Right lobe of liver (tissue), 6 donors: ENCODE results near the gene CDX1. TPM values are rescaled to one million over a fixed set of nuclear protein-coding genes. Genes with fewer than 3 reads are reported as not detected.

ENCODE experiments used
- ATAC-seq, 4 donors: fragments of 200-7000 bp; cut with Tn5 transposase; one replicate each; pipeline ENCODE4 v1.9.1; 2020; ENCODE audit warnings: mild to moderate bottlenecking in 4 of 4, moderate library complexity in 4 of 4
- DNase-seq, 3 donors: peaks; one replicate each; pipeline ENCODE4 v3.0.0-alpha.2; 2020
- H3K27ac ChIP-seq, 3 donors: fragments of 200-600 bp; one replicate each; pipeline ENCODE4 v1.8.0; 2022
- H3K27me3 ChIP-seq, 2 donors: fragments of 200-600 bp; one replicate each; pipeline ENCODE4 v1.8.0; 2022
- H3K36me3 ChIP-seq, 4 donors: fragments of 200-600 bp; sonication (generic) in 1 of 4; one replicate each; pipeline versions ENCODE4 v1.5.1 to v1.8.0; 2017 to 2022; ENCODE audit warnings: control low read depth in 1 of 4
- H3K4me1 ChIP-seq, 4 donors: fragments of 200-600 bp; sonication (generic) in 1 of 4; one replicate each; pipeline versions ENCODE4 v1.5.1 to v1.8.0; 2017 to 2022; ENCODE audit warnings: control low read depth in 1 of 4
- H3K4me3 ChIP-seq, 3 donors: fragments of 200-600 bp; one replicate each; pipeline ENCODE4 v1.8.0; 2022
- H3K9me3 ChIP-seq, 4 donors: fragments of 200-600 bp; sonication (generic) in 1 of 4; one replicate each; pipeline versions ENCODE4 v1.5.1 to v1.8.0; 2017 to 2022; ENCODE audit warnings: control low read depth in 1 of 4
- CTCF ChIP-seq, 4 donors: fragments of 200-600 bp in 3 of 4; fragments of 450-650 bp in 1 of 4; IDR thresholded peaks; one replicate each; pipeline versions ENCODE4 v1.5.1 to v1.8.0; 2016 to 2022; ENCODE audit warnings: antibody characterized with exemption in 4 of 4, mild to moderate bottlenecking in 2 of 4
- POLR2A ChIP-seq: fragments of 450-650 bp; IDR thresholded peaks from one replicate; pipeline ENCODE4 v1.6.1; 2017; ENCODE audit warnings: antibody characterized with exemption, mild to moderate bottlenecking
- WGBS: methylation state at CpG from one replicate; pipeline ENCODE4 v1.1.6; 2018; ENCODE audit warnings: low coverage, low lambda C conversion rate; ENCODE audit not compliant: insufficient coverage; ENCODE audit errors: missing lambda C conversion rate; 5-methylcytosine and 5-hydroxymethylcytosine counted together
- intact Hi-C, 2 donors: fragments of 100-400 bp; cut with DNase I; formaldehyde crosslinking; loops; one replicate each; pipeline versions ENCODE4 v1.11.2 to v1.14.1; 2022
- total RNA-seq, 6 experiments: library from RNA; depleted of rRNA in 2 of 6; stranded (reverse); fragments of >200 nt in 2 of 6; fragmentation: NEBNext Ultra II Directional in 3 of 6; extraction: Animal tissue kit (Norgen Biotek cat#: 25700) in 3 of 6; gene quantifications; one replicate each; pipeline versions ENCODE4 v1.1.0 to v1.2.4, GENCODE V29; 2016 to 2023
- donor health status: DM: no; HTN: yes; CAD: no.
- donor health status: DM: no; HTN: no; CAD: no.
- donor health status: DM: no; HTN: no; CAD: no.
- donor health status: DM: no; HTN: yes; CAD: no.
- donor health status: DM: no; HTN: yes; CAD: no.

CDX1 gene
- total RNA-seq, 6 experiments from 2014 or later: not detected

DNA sequence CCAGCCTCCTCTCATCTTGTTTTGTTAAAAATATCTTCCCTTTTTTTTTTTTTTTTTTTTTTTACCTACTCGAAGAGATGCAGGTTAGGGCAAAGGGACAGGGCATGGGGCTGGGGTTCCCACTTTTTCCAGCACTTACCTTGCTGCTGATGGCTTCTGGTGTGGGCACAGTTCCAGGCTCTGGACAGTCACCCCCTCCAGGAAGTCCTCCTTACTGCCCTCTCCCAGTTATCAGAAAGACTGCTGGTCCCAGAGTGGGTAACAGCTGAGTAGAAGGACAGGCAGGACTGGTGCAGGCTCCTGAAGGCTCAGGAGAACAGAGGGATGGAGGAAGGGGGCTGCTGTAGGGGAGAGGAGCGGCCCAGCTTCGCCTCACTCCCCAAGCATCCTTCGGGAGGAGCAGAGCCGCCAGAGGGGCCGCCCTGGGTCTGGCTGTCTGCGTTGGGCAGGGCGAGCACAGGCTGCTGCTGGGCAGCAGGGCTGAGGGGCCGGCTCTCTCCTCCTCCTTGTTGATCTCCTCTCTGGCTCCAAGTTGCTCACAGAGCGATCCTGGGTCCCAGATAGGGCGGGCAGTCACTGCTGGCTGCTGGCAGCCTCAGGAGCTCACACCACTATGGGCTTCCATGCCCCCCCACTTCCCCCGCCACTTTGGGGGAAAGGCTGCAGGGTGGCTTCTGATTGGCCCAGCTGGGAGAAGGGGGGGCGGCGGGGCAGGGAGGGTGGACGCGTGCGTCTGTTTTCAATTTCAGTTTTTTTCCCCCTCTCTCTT, 11.1 kb upstream of the CDX1 start, which contains the start of gene PDGFRB:
PDGFRB (minus strand) TSS at position 588 of the 769 bp plus-strand sequence. CDS start 18,798 bp downstream, outside the sequence.
- intact Hi-C loops: no loop called here

DNA sequence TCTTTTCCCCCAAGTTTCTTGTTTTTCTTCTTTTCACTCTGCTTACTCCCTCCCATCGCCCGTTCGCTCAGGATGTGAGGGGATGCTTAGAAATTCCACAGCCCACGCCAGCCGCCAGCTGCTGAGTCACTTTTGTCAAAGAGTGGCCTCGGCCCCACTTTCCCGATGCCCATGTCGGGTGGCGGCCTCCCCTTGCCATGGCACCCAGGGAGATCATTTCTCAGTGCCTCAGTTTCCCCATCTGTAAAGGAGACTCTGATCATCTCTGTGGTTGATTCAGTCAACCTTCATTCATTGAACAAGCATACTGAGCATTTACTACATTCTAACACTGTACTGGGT, 10.6 kb upstream of the CDX1 start:
- intact Hi-C loops: no loop called here
- no peaks in the 10 kb centered on the region for H3K4me1 ChIP-seq
- no peaks in the 10 kb centered on the region for H3K27me3 ChIP-seq
- no peaks in the 10 kb centered on the region for H3K9me3 ChIP-seq
- ATAC-seq (no peak), DNase-seq (no peak)
- TF ChIP-seq CTCF (IDR thresholded peaks at IDR 0.05): no peak
- TF ChIP-seq POLR2A: no peak
- 30% methylated on average over 9 of the region's 9 CpGs for WGBS
- peak overlapping the region; percentile 4 to 24 (median 17) for H3K4me3 ChIP-seq
- no peaks in the 10 kb centered on the region for H3K36me3 ChIP-seq
- peak overlapping the region in 1 of 3 donors; percentile 31 for H3K27ac ChIP-seq

More for the DNA sequence above, 11.1 kb upstream of the CDX1 start, which contains the start of gene PDGFRB:
- H3K4me1 ChIP-seq: no peaks in the 10 kb centered on the region
- DNase-seq (no peak), ATAC-seq (peak; percentile 39 to 49 (median 42))
- H3K36me3 ChIP-seq: no peaks in the 10 kb centered on the region
- TF ChIP-seq CTCF (IDR thresholded peaks at IDR 0.05) (no peak), POLR2A (peak; percentile 40)
- H3K9me3 ChIP-seq: no peaks in the 10 kb centered on the region
- peak within 1 kb of the TSS; percentile 29 to 31 (median 29) for H3K27ac ChIP-seq
- peak within 1 kb of the TSS; percentile 17 to 28 (median 24) for H3K4me3 ChIP-seq
- no peaks in the 10 kb centered on the region for H3K27me3 ChIP-seq
- WGBS: 20% methylated on average over 6 of the region's 17 CpGs

- H3K36me3 ChIP-seq: no peaks in the 10 kb centered on the region
- TF ChIP-seq POLR2A (no peak), CTCF (IDR thresholded peaks at IDR 0.05) (no peak)
- no peaks in the 10 kb centered on the region for H3K27me3 ChIP-seq
- H3K4me1 ChIP-seq: no peaks in the 10 kb centered on the region
- no peak for ATAC-seq
- intact Hi-C loops: no loop called here
- DNase-seq: no peak
- no peaks in the 10 kb centered on the region for H3K9me3 ChIP-seq
- H3K27ac ChIP-seq: no peak overlapping the region
- no peak overlapping the region for H3K4me3 ChIP-seq
- 69% methylated on average over 3 of the region's 4 CpGs for WGBS
Measured at GRCh38 chr5:150156540-150156939, 10.0 kb upstream of the CDX1 start.

DNA sequence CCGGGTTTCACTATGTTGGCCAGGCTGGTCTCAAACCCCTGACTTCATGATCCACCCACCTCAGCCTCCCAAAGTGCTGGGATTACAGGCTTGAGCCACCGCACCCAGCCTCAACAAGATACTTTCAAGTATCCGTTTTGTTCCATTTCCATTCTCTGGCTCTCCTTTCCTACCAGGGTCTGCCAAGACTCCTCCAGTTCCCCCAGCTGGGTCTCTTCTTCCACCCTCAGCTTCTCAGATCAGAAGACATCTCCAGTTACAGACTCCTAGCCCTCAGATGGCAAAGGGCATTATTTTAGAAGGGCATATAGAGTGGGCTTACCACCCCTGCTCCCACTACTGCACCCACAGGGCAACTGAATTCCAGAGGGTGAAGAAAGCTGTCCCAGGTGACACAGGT, 9.4 kb upstream of the CDX1 start:
- DNase-seq: no peak
- WGBS: 30% methylated on average over 2 of the region's 3 CpGs
- no peaks in the 10 kb centered on the region for H3K27me3 ChIP-seq
- no peak overlapping the region for H3K27ac ChIP-seq
- no peaks in the 10 kb centered on the region for H3K36me3 ChIP-seq
- no peaks in the 10 kb centered on the region for H3K4me1 ChIP-seq
- intact Hi-C loops: no loop called here
- H3K9me3 ChIP-seq: no peaks in the 10 kb centered on the region
- ATAC-seq: no peak
- no peak overlapping the region for H3K4me3 ChIP-seq
- TF ChIP-seq POLR2A: no peak
- TF ChIP-seq CTCF (IDR thresholded peaks at IDR 0.05): no peak
